Activated CD4-positive, alpha-beta T cell treated with anti-CD3 and anti-CD28 coated beads, Interleukin-2, amount 10 ng/mL, durations not matched to agents 7 days and 5 days (primary cell): ENCODE results near the gene CASR. TPM values are rescaled to one million over a fixed set of nuclear protein-coding genes. Genes with fewer than 3 reads are reported as not detected.

Experiments
- CTCF ChIA-PET: fragments of 350-600 bp; sonication (Branson Sonifier 250); formaldehyde crosslinking; loops from one replicate; lab custom pipeline; 2021; ENCODE audit warnings: antibody characterized with exemption; lab: Charles Lee
- POLR2A ChIA-PET: fragments of 350-600 bp; sonication (Branson Sonifier 250); formaldehyde crosslinking; loops from one replicate; lab custom pipeline; 2021; ENCODE audit warnings: antibody characterized with exemption; lab: Charles Lee
- DNase-seq: peaks from one replicate; pipeline ENCODE4 v3.0.0-alpha.2; 2020
- H3K27ac Mint-ChIP-seq: one replicate; pipeline ENCODE4 v1.8.0; 2021; ENCODE audit warnings: mild to moderate bottlenecking, moderate library complexity, mixed read lengths
- H3K27me3 Mint-ChIP-seq: one replicate; pipeline ENCODE4 v1.8.0; 2021; ENCODE audit warnings: mixed read lengths
- H3K36me3 Mint-ChIP-seq: one replicate; pipeline ENCODE4 v1.8.0; 2021; ENCODE audit warnings: low read depth, mixed read lengths
- H3K4me1 Mint-ChIP-seq: one replicate; pipeline ENCODE4 v1.8.0; 2021; ENCODE audit warnings: mixed read lengths
- H3K4me3 Mint-ChIP-seq: one replicate; pipeline ENCODE4 v1.8.0; 2021; ENCODE audit warnings: mild to moderate bottlenecking, moderate library complexity, mixed read lengths
- H3K9me3 Mint-ChIP-seq: one replicate; pipeline ENCODE4 v1.8.0; 2021; ENCODE audit warnings: mixed read lengths
- total RNA-seq, 2 experiments: library from RNA; stranded (reverse); gene quantifications; one replicate each; pipeline ENCODE4 v1.2.3, GENCODE V29; 2021

Gene CASR
- total RNA-seq, 2 experiments from 2014 or later, result 0.06 TPM; not detected in 1

- DNase-seq, result no peak
- H3K36me3 Mint-ChIP-seq, result peaks cover 2% of the 10 kb centered on the region
- H3K27ac Mint-ChIP-seq, result no peak overlapping the region
- H3K27me3 Mint-ChIP-seq, result peaks cover 2% of the 10 kb centered on the region
- H3K4me1 Mint-ChIP-seq, result peaks cover 23% of the 10 kb centered on the region
- ChIA-PET POLR2A (no interaction called here), CTCF (interaction anchor here (2.9 kb wide), 1 partner anchor 18 kb away, joined by 11 read pairs; no protein-coding TSS in a partner anchor)
- H3K4me3 Mint-ChIP-seq, result no peak overlapping the region
- peaks cover 14% of the 10 kb centered on the region for H3K9me3 Mint-ChIP-seq
Measured at GRCh38 chr3:122318620-122319019, 135.2 kb downstream of the CASR start.

- Mint-ChIP-seq H3K4me3 (no peak overlapping the region), H3K27ac (no peak overlapping the region), H3K9me3 (peaks cover 14% of the 10 kb centered on the region), H3K4me1 (peaks cover 23% of the 10 kb centered on the region), H3K27me3 (peaks cover 5% of the 10 kb centered on the region), H3K36me3 (peaks cover 2% of the 10 kb centered on the region)
- DNase-seq, result peak; percentile 65
- CTCF ChIA-PET, result interaction anchor here (0.7 to 1.7 kb wide), 3 partner anchors 16 to 857 kb away, joined by 3 to 9 read pairs (median 3); no protein-coding TSS in a partner anchor
- POLR2A ChIA-PET, result no interaction called here
Measured at GRCh38 chr3:122322095-122323075, 138.9 kb downstream of the CASR start.

- CTCF ChIA-PET, result no interaction called here
Measured at GRCh38 chr3:122324871-122325323, 141.4 kb downstream of the CASR start, which contains the start of gene CSTA. Gene CSTA, plus strand, starts transcription at chr3:122325248. Its CDS starts 45 bp downstream, at chr3:122325293.

GRCh38 chr3:122325769-122326168 is 142.3 kb downstream of the CASR start:
- POLR2A ChIA-PET, result no interaction called here
- H3K4me1 Mint-ChIP-seq, result peaks cover 21% of the 10 kb centered on the region
- no peak for DNase-seq
- H3K4me3 Mint-ChIP-seq, result no peak overlapping the region
- no peak overlapping the region for H3K27ac Mint-ChIP-seq
- peaks cover 2% of the 10 kb centered on the region for H3K36me3 Mint-ChIP-seq
- CTCF ChIA-PET, result interaction anchor here (0.8 to 0.9 kb wide), 2 partner anchors 18 to 40 kb away, joined by 3 read pairs; no protein-coding TSS in a partner anchor
- peaks cover 6% of the 10 kb centered on the region for H3K27me3 Mint-ChIP-seq
- H3K9me3 Mint-ChIP-seq, result peaks cover 2% of the 10 kb centered on the region

More at GRCh38 chr3:122324871-122325323, 141.4 kb downstream of the CASR start, which contains the start of gene CSTA:
- POLR2A ChIA-PET, result no interaction called here
- peaks cover 5% of the 10 kb centered on the region for H3K9me3 Mint-ChIP-seq
- H3K4me3 Mint-ChIP-seq, result no peak within 1 kb of the TSS
- peaks cover 21% of the 10 kb centered on the region for H3K4me1 Mint-ChIP-seq
- H3K27ac Mint-ChIP-seq, result no peak within 1 kb of the TSS
- H3K27me3 Mint-ChIP-seq, result peaks cover 3% of the 10 kb centered on the region
- H3K36me3 Mint-ChIP-seq, result peaks cover 2% of the 10 kb centered on the region
- DNase-seq, result no peak

DNA sequence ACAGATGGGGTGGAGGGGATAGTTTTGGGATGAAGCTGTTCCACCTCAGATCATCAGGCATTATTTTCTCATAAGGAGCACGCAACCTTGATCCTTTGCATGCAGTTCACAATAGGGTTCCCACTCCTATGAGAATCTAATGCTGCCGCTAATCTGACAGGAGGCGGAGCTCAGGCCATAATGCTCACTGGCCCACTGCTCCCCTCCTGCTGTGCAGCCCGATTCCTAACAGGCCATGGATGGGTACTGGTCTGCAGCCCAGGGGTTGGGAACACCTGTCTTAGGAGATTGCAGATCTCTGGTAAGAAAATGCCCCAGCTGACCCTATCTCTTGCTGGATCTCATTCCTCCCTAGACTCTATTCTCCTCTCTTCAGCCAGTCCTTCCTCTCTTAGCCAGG is 148.4 kb downstream of the CASR start:
- CTCF ChIA-PET, result interaction anchor here (2.2 kb wide), 1 partner anchor 34 kb away, joined by 5 read pairs; no protein-coding TSS in a partner anchor

GRCh38 chr3:122332551-122332950 is 149.1 kb downstream of the CASR start:
- ChIA-PET POLR2A (no interaction called here), CTCF (interaction anchor here (2.2 kb wide), 1 partner anchor 33 kb away, joined by 5 read pairs; no protein-coding TSS in a partner anchor)
- peaks cover 30% of the 10 kb centered on the region for H3K27me3 Mint-ChIP-seq
- no peak overlapping the region for H3K4me3 Mint-ChIP-seq
- H3K27ac Mint-ChIP-seq, result no peak overlapping the region
- no peaks in the 10 kb centered on the region for H3K36me3 Mint-ChIP-seq
- H3K9me3 Mint-ChIP-seq, result no peaks in the 10 kb centered on the region
- no peak for DNase-seq
- no peaks in the 10 kb centered on the region for H3K4me1 Mint-ChIP-seq

More for the DNA sequence above, 148.4 kb downstream of the CASR start:
- H3K4me1 Mint-ChIP-seq, result no peaks in the 10 kb centered on the region
- no peak for DNase-seq
- POLR2A ChIA-PET, result no interaction called here
- no peaks in the 10 kb centered on the region for H3K9me3 Mint-ChIP-seq
- no peaks in the 10 kb centered on the region for H3K36me3 Mint-ChIP-seq
- peaks cover 30% of the 10 kb centered on the region for H3K27me3 Mint-ChIP-seq
- H3K4me3 Mint-ChIP-seq, result no peak overlapping the region
- no peak overlapping the region for H3K27ac Mint-ChIP-seq

Other genes starting within 250 kb of the CASR start
- gene ILDR1, start 161.4 kb upstream of the CASR start, total RNA-seq, result under 1 TPM in 1 of 2 experiments, not detected in 1; 0.17 TPM
- gene CD86, start 128.3 kb upstream of the CASR start, total RNA-seq, result 1 to 10 TPM; 1.9 to 2.5 TPM
- gene CSTA, start 141.6 kb downstream of the CASR start, total RNA-seq, result not detected
- gene MIX23, start 199.6 kb downstream of the CASR start, total RNA-seq, result 10 to 100 TPM; 29.4 to 43.1 TPM
- gene FAM162A, start 200.5 kb downstream of the CASR start, total RNA-seq, result 10 to 100 TPM; 48.3 to 48.4 TPM
- gene WDR5B, start 232.4 kb downstream of the CASR start, total RNA-seq, result 1 to 10 TPM; 5.1 to 5.8 TPM